Activated T-cell treated with anti-CD3 and anti-CD28 coated beads for 1 hour (primary cell): ENCODE measurements around the gene CALCOCO2.
"Not testable (repeated sequence)": the region's sequence is repeated elsewhere in the genome, so short reads cannot be mapped to it uniquely, and the experiment has no call there.

ENCODE experiments used
- DNase-seq: peaks from one replicate; pipeline ENCODE4 v3.0.0-alpha.2; 2020; ENCODE audit warnings: low read depth

CALCOCO2 gene, protein sequence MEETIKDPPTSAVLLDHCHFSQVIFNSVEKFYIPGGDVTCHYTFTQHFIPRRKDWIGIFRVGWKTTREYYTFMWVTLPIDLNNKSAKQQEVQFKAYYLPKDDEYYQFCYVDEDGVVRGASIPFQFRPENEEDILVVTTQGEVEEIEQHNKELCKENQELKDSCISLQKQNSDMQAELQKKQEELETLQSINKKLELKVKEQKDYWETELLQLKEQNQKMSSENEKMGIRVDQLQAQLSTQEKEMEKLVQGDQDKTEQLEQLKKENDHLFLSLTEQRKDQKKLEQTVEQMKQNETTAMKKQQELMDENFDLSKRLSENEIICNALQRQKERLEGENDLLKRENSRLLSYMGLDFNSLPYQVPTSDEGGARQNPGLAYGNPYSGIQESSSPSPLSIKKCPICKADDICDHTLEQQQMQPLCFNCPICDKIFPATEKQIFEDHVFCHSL

DNA sequence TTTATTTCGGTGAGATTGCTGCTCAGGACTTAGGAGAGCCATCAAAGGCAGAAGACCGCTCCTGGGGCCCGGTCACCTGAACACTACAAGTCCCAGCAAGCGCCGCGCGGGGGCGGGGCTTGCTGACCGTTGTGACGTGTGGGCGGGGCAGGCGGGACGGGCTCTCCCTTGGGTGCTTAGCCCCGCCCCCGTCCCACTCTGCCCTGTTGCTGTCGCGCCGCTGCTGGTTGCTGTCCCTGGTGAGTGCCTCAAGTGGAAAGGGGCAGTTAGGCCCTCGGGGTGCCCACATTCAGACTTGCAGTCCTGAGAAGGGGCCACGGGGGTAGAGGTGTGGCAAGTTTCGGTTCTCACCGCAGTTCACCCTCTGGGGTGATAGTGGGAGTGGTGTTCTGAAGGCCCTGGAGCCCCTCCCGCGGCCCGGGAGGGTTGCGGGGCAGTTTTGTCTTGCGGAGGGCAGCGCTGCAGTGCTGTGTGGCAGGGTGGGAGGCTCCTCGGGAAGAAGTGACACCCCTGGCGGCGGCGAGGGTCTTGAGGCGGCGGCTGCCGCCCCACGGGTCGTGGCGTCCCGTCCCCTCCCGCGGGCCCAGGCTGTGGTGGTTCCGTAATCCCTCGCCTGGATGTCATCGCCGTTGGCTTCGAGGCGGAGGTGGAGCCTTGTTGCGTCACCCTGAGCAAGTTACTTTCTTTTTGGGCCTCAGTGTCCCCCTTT is at the start of gene CALCOCO2:
Gene CALCOCO2 (plus strand): TSS at position 196 of the 709 bp plus-strand sequence. CDS start 10,673 bp downstream, outside the sequence.
- DNase-seq, result peak; percentile 84

- no peak for DNase-seq
Observed at GRCh38 chr17:48787828-48788227, 43.0 kb upstream of the CALCOCO2 start.

DNA sequence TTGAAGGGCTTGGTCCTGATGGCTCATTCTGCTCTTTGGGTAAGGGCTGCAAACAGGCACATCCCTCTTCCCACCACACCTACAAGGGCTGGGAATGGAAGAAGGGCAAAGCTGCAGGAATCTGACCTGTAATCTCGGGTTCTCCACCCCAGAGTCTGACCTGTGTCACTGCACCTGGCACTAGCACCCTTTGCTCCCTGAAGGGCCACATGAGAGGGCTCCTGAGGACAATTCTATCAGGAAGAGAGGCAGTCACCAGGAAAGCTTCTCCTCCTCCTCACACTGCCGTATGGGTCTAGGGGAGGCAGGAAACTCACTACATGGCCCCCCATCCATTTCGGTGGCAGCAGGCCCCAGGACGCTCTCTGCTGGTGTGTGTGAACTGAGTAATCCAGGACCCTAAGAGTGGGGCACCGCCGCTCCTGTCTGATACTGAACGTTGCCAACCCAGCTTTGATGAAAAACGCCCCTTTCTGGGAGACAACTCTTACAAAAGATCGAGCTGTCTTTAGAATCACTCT is 40.2 kb upstream of the CALCOCO2 start:
- DNase-seq, result no peak

DNA sequence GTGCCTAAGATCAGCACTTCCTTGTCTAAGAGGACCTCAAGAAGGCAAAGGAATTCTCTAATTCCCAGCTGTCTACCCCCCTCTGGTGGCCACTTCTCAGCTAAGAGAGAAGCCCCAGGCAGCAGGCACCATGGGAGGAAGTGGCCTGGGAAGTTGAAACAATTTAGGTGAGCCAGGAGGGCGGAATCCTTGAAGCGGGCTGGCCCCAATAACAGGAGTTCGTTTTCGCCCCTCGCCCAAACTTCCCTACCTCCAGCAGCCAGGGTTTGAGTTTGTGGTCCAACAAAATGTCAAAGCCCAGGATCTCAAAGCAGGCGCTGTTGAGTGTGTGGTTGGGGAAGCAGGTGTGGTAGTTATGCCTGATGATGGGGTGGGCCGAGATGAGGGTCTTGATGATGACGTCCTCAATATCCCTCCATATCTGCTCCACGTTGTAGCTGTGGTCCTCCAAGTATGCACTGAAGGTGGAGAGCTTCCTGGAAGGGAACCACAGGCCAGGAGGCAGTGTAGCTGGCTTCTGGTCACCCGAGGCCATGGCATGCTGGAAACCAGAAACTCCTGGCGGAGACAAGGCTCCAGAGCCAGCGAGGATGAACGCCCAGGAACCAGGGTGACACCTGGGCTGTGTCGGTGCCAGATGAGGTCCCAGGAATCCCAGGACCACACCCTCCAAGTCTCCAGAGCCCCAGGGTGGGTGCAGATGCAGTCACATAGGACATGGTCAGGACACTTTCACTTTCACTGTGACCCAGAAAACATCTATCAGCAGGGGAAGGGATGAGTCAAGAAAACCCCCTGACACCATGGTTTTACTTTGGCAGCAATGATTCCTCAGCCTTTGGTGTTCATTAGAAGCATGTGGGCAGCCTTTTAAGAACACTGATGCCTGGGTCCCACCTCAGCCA is 39.5 kb upstream of the CALCOCO2 start:
- DNase-seq, result no peak

DNA sequence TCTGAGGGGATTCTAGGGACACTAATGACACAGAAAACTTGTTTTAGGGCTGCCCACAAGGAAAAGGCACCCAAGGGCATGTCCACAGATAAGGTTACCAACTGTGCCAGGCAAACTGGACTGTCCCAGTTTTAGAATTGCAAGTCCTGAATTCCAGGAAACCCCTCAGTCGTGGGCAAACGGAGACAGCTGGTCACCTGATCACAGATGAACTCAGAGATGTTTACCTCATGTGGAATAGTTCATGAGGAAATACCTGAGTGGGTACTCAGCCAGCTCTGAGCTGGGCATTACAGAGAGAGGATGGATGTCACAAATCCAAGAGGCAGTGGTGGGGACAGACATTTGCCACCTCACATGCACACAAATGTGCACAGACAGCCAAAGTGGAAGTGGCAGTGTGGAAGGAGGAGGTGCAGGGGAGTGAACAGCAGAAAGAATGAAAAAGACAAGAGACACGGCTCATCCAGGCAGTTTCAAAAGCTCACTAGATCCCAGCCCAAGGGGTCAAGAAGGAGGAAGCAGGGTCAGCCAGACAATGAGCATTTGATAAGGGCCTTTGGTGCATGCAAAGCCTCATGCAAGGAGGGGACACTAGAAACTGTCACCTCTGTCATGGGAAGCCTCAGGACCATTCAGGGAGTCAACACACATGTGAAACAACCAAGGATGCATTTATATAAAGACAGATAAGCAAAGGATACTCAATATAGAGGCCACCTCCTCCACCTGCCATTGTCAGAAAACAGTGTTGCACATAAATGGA is 38.6 kb upstream of the CALCOCO2 start:
- DNase-seq, result no peak

DNA sequence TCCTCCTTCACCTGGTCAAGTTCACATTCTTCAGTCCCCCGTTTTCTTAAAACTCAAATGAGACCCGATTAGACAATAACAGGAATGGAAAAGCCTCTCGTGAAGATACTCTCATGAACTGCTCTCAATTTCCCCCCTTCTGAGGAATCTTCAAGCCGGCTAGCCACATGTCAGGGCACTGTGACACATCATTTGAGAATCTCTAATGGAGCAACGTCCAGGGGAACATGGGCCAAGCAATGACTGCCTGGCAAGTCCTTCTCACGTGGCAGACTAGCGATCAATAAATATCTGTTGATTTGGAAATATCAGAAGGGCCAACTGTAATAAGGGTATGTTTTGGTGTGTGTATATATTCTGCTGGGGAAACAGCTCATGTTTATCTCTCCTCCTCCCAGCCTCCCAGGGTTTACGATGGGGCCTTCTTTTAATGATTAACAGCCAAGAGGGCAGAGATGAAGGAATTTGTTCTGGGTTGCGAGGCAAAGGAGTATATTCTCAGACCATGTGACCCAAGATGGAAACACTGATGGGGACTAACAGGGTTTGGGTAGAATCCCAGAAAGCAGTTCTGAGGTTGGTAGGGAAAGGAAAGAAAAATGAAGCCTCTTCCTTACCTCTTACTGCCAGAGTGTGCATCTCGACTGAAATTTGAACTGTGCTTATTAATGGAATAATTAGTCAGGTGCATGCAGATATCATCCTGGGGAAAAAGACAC is 35.2 kb upstream of the CALCOCO2 start:
- DNase-seq, result no peak

GRCh38 chr17:48796163-48796522 is 34.7 kb upstream of the CALCOCO2 start:
- not testable (repeated sequence) for DNase-seq

DNA sequence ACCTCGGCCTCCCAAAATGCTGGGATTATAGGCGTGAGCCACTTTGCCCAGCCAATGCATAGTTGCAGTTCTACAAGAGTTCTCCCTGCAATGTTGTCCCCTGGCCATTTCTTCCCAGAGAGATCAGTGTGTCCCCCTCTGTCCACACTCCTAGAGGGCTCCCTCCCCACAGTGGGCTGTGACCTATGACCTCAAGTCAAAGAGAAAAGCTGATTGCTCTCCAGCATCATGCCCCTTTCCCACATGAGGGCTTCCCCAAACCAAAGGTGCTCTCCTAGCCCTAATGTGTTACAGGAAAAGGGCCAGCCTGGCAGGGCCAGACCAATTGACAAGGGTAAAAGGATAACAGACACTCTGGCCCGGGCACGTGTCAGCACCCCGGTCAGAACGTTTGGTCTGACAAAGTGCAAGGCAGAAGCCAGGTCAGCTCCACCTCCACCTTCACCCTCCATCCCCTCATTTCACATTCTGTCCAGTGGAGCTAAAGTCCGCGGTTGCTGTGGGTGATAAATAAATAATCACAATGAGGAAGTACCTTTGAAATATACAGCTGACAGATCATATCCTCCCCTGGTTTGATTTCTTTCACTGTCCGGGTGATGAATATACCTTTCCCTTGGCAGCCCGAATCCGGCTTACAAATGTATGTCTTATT is 31.6 kb upstream of the CALCOCO2 start:
- DNase-seq, result no peak

- no peak for DNase-seq
Observed at GRCh38 chr17:48800626-48801217, 30.1 kb upstream of the CALCOCO2 start.

DNA sequence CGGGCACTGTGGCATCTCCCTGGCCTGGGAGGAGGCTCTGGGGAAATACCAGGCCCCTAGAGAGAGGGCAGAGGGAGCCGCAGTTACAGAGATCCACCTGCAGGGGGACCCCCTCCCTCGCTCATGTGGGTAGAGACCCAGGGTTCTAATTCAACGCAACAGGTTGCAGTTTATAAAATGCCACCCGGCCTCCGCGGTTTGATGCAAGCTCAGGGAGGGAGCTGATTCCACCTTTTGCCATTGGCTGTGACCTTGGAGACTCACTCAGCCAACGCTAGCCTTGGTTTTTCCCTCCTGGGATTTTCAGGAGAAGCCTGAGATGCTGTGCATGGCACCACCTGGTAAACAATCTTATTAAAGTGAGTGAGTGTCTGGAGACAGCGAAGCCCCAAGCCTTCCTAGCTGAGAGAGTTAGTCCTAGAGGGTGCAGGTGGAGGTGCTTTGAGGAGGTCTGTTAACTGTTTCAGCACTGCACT is 25.9 kb upstream of the CALCOCO2 start:
- peak; percentile 63 for DNase-seq

GRCh38 chr17:48809182-48809581 is 21.7 kb upstream of the CALCOCO2 start:
- no peak for DNase-seq

GRCh38 chr17:48812001-48812400 is 18.8 kb upstream of the CALCOCO2 start:
- no peak for DNase-seq

- DNase-seq, result peak; percentile 52
Observed at GRCh38 chr17:48814504-48814903, 16.3 kb upstream of the CALCOCO2 start.

DNA sequence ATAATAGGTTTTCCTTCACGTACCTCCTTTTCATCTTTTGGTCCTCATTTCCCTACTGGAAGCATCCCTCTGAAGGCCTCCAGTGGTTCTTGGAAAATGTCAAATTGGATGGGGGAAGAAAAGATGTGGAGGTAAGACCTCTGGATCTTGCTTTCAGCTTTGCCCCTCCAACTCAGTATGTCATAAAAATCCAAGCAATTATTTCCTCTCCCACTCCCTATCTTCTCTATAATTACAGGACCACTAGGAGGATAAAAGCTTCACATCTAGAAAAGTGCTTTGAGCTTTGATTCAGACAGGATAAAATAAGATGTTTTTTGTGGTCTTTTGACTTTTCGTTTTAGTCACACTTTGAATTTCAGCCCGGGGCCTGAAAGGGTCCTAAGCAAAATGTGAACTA is 15.5 kb upstream of the CALCOCO2 start:
- DNase-seq, result no peak

DNA sequence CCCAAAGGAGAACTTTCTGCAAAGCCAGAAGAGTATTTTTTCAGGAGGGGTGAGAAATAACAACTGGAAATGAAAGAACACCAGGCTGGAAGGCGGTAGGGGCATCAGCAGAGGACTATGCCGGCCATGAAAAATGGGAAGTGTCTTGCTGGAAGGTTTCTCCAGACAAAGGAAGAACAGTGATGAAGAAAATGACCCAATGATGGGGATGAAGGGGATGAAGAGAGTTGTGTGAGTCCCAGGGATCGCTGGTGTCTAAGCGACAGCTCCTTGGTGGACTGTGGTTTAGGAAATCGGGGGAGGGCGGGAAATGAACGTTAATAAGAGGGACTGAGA is 14.4 kb upstream of the CALCOCO2 start:
- no peak for DNase-seq

DNA sequence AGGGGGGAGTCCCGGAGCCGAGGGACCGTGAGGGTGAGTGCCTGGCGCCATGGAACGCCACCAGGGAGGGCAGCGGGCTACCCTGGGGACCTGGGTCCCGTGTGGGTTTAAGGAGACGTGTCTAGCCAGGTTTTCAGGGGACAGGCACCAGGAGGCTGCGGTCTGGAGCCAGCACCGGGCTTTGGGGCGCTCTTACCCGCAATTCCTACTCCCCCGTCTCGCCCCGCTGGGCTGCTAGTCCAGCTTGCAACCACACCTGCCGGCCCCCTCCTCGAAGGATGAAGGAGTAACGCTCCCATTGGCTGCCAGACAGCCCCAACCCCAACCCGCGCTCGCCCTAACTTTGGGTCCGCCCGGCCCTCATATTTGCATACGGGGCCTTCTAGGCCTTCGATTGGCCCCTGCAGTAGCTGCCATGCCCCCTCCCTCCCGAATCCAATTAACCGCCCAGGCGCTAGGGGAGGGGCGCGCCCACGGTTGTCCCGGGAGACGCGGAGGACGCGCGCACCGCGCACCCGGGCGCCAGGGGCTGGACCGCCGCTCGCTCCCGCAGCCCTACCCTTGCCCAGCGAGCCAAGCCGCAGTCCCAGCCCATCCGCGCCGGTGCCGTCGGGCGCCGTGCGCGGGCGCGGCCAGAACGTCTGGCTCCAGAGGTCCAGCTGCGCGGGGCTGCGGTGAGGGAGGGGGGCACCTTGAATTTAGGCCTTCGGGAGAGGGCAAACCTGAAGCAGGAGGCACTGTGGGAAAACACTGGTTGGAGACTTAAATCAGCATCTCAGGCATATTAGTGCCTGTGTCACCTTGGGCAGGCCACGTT is 13.9 kb upstream of the CALCOCO2 start, which contains the start of gene TTLL6:
Gene TTLL6 (minus strand): TSS at position 456 of the 817 bp plus-strand sequence. CDS start 157 bp downstream, at position 299.
- DNase-seq, result peak; percentile 62

DNA sequence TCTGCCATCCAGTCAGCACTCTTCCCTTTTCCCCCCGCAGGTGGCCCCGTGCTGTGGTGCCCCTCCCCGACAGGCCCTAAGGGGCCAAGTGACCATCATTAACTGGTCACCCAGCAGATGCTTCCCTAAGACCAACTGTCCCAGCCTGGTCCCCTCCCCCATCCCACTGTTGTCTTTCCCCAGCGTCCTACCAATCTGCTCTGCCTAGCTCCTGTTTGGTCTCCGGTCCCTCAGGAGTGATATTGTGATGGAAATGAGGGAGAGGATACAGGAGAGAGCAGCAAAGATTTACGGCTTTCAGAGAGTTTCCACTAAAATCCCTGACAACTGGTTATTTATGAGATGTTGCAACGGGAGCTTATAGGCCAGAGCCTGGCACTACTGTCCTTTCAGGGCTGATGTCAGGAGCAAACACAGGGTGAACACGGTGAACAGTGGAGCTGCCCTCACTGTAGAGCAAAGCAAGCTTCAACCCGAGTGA is 12.4 kb upstream of the CALCOCO2 start:
- DNase-seq, result no peak

- no peak for DNase-seq
Observed at GRCh38 chr17:48819466-48819865, 11.4 kb upstream of the CALCOCO2 start.
